Measurements from ENCODE around the gene SFXN1.
"Not testable (repeated sequence)": the region's sequence is repeated elsewhere in the genome, so short reads cannot be mapped to it uniquely, and the experiment has no call there.

SFXN1 gene

GRCh38 chr5:175534070-175534932 lies 55.9 kb downstream of the SFXN1 start:
- peak; percentile 91 for TF ChIP-seq CTCF (conservative IDR thresholded peaks at IDR 0.05; ENCODE audit: low read depth, low read length)
- no peak overlapping the region for H3K4me3 ChIP-seq (ENCODE audit: low read depth, low read length)
- peak; percentile 92 for DNase-seq (ENCODE audit: low read depth)

- not testable (repeated sequence) for H3K4me3 ChIP-seq (ENCODE audit: low read depth, low read length); DNase-seq (ENCODE audit: low read depth)
These were observed 57.0 kb downstream of the SFXN1 start for GRCh38 chr5:175535331-175535730.

GRCh38 chr5:175535796-175536195 lies 57.4 kb downstream of the SFXN1 start:
- no peak for DNase-seq (ENCODE audit: low read depth)
- H3K4me3 ChIP-seq (ENCODE audit: low read depth, low read length), result no peak overlapping the region
- no peak for TF ChIP-seq CTCF (conservative IDR thresholded peaks at IDR 0.05; ENCODE audit: low read depth, low read length)

- TF ChIP-seq CTCF (conservative IDR thresholded peaks at IDR 0.05; ENCODE audit: low read depth, low read length), result no peak
- H3K4me3 ChIP-seq (ENCODE audit: low read depth, low read length), result no peak overlapping the region
- no peak for DNase-seq (ENCODE audit: low read depth)
These were observed 60.2 kb downstream of the SFXN1 start for GRCh38 chr5:175538576-175538975.

- no peak for DNase-seq (ENCODE audit: low read depth)
- TF ChIP-seq CTCF (conservative IDR thresholded peaks at IDR 0.05; ENCODE audit: low read depth, low read length), result no peak
- no peak overlapping the region for H3K4me3 ChIP-seq (ENCODE audit: low read depth, low read length)
These were observed 61.6 kb downstream of the SFXN1 start for GRCh38 chr5:175539936-175540335.

GRCh38 chr5:175541264-175541663 lies 62.9 kb downstream of the SFXN1 start:
- H3K4me3 ChIP-seq (ENCODE audit: low read depth, low read length), result no peak overlapping the region
- DNase-seq (ENCODE audit: low read depth), result no peak
- no peak for TF ChIP-seq CTCF (conservative IDR thresholded peaks at IDR 0.05; ENCODE audit: low read depth, low read length)

GRCh38 chr5:175542232-175542965 lies 64.0 kb downstream of the SFXN1 start:
- H3K4me3 ChIP-seq (ENCODE audit: low read depth, low read length), result no peak overlapping the region
- no peak for DNase-seq (ENCODE audit: low read depth)
- TF ChIP-seq CTCF (conservative IDR thresholded peaks at IDR 0.05; ENCODE audit: low read depth, low read length), result no peak
